HEK293 (cell line): ENCODE results near the gene PNRC1.

Experiments
- ATF2 ChIP-seq: fragments of 450-650 bp; formaldehyde crosslinking; IDR thresholded peaks from 2 replicates; pipeline ENCODE4 v1.5.1; 2016; ENCODE audit warnings: missing biosample characterization, missing genetic modification characterization, low read depth
- CTCF ChIP-seq: fragments of 450-650 bp; formaldehyde crosslinking; IDR thresholded peaks from 2 replicates; pipeline ENCODE4 v1.5.1; 2016; ENCODE audit warnings: missing biosample characterization, missing genetic modification characterization
- GLI4 ChIP-seq: fragments of 450-650 bp; formaldehyde crosslinking; IDR thresholded peaks from 2 replicates; pipeline ENCODE4 v1.5.1; 2016; ENCODE audit warnings: missing biosample characterization, missing genetic modification characterization
- MYNN ChIP-seq: fragments of 450-650 bp; formaldehyde crosslinking; IDR thresholded peaks from 2 replicates; pipeline ENCODE4 v1.5.1; 2016; ENCODE audit warnings: missing biosample characterization, missing genetic modification characterization, borderline replicate concordance
- OSR2 ChIP-seq: fragments of 450-650 bp; formaldehyde crosslinking; IDR thresholded peaks from 2 replicates; pipeline ENCODE4 v1.5.1; 2016; ENCODE audit warnings: missing biosample characterization, missing genetic modification characterization
- ZBTB26 ChIP-seq: fragments of 450-650 bp; formaldehyde crosslinking; optimal IDR thresholded peaks from 2 replicates; pipeline ENCODE3; 2016; ENCODE audit warnings: missing biosample characterization, mild to moderate bottlenecking, missing genetic modification characterization
- ZBTB8A ChIP-seq: fragments of 450-650 bp; formaldehyde crosslinking; IDR thresholded peaks from 2 replicates; pipeline ENCODE4 v1.5.1; 2016; ENCODE audit warnings: missing biosample characterization, missing genetic modification characterization
- ZNF184 ChIP-seq: fragments of 450-650 bp; IDR thresholded peaks from 2 replicates; pipeline ENCODE4 v1.5.1; 2018; ENCODE audit warnings: missing biosample characterization, mild to moderate bottlenecking, missing genetic modification characterization
- ZNF560 ChIP-seq: fragments of 450-650 bp; formaldehyde crosslinking; IDR thresholded peaks from 2 replicates; pipeline ENCODE4 v1.5.1; 2017; ENCODE audit warnings: missing biosample characterization, missing genetic modification characterization, borderline replicate concordance
- TF ChIP-seq, protein P1 (sequence below): fragments of 450-650 bp; formaldehyde crosslinking; IDR thresholded peaks from 2 replicates; pipeline ENCODE4 v1.5.1; 2016; ENCODE audit warnings: missing biosample characterization, missing genetic modification characterization
- TF ChIP-seq, protein P2 (sequence below): fragments of 450-650 bp; formaldehyde crosslinking; IDR thresholded peaks from 2 replicates; pipeline ENCODE4 v1.5.1; 2017; ENCODE audit warnings: missing biosample characterization, missing genetic modification characterization
- TF ChIP-seq, protein P3 (sequence below): fragments of 450-650 bp; formaldehyde crosslinking; IDR thresholded peaks from 2 replicates; pipeline ENCODE4 v1.5.1; 2017; ENCODE audit warnings: missing biosample characterization, missing genetic modification characterization

- no peak for TF ChIP-seq CTCF (tag by site-specific recombination)
- TF ChIP-seq ZBTB8A (tag by site-specific recombination): no peak
- no peak for TF ChIP-seq ZBTB26 (tag by site-specific recombination)
- TF ChIP-seq, protein P1, sequence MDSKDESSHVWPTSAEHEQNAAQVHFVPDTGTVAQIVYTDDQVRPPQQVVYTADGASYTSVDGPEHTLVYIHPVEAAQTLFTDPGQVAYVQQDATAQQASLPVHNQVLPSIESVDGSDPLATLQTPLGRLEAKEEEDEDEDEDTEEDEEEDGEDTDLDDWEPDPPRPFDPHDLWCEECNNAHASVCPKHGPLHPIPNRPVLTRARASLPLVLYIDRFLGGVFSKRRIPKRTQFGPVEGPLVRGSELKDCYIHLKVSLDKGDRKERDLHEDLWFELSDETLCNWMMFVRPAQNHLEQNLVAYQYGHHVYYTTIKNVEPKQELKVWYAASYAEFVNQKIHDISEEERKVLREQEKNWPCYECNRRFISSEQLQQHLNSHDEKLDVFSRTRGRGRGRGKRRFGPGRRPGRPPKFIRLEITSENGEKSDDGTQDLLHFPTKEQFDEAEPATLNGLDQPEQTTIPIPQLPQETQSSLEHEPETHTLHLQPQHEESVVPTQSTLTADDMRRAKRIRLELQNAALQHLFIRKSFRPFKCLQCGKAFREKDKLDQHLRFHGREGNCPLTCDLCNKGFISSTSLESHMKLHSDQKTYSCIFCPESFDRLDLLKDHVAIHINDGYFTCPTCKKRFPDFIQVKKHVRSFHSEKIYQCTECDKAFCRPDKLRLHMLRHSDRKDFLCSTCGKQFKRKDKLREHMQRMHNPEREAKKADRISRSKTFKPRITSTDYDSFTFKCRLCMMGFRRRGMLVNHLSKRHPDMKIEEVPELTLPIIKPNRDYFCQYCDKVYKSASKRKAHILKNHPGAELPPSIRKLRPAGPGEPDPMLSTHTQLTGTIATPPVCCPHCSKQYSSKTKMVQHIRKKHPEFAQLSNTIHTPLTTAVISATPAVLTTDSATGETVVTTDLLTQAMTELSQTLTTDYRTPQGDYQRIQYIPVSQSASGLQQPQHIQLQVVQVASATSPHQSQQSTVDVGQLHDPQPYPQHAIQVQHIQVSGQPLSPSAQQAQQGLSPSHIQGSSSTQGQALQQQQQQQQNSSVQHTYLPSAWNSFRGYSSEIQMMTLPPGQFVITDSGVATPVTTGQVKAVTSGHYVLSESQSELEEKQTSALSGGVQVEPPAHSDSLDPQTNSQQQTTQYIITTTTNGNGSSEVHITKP (tag by site-specific recombination): no peak
- TF ChIP-seq MYNN (tag by site-specific recombination): no peak
- no peak for TF ChIP-seq GLI4 (tag by site-specific recombination)
- TF ChIP-seq, protein P2, sequence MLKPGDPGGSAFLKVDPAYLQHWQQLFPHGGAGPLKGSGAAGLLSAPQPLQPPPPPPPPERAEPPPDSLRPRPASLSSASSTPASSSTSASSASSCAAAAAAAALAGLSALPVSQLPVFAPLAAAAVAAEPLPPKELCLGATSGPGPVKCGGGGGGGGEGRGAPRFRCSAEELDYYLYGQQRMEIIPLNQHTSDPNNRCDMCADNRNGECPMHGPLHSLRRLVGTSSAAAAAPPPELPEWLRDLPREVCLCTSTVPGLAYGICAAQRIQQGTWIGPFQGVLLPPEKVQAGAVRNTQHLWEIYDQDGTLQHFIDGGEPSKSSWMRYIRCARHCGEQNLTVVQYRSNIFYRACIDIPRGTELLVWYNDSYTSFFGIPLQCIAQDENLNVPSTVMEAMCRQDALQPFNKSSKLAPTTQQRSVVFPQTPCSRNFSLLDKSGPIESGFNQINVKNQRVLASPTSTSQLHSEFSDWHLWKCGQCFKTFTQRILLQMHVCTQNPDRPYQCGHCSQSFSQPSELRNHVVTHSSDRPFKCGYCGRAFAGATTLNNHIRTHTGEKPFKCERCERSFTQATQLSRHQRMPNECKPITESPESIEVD (tag by site-specific recombination): no peak
- no peak for TF ChIP-seq ZNF560 (tag by site-specific recombination)
- TF ChIP-seq OSR2 (tag by site-specific recombination): no peak
- TF ChIP-seq, protein P3, sequence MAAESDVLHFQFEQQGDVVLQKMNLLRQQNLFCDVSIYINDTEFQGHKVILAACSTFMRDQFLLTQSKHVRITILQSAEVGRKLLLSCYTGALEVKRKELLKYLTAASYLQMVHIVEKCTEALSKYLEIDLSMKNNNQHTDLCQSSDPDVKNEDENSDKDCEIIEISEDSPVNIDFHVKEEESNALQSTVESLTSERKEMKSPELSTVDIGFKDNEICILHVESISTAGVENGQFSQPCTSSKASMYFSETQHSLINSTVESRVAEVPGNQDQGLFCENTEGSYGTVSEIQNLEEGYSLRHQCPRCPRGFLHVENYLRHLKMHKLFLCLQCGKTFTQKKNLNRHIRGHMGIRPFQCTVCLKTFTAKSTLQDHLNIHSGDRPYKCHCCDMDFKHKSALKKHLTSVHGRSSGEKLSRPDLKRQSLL (tag by site-specific recombination): no peak
- TF ChIP-seq ZNF184 (tag by site-specific recombination): no peak
- TF ChIP-seq ATF2 (tag by site-specific recombination): no peak
Observed at GRCh38 chr6:89057759-89058158, 22.8 kb upstream of the PNRC1 start.
